GM19099 (cell line): ENCODE measurements around the gene GID4.

Experiments
- POLR2A ChIP-seq: IDR thresholded peaks from 3 replicates; pipeline ENCODE4 v1.6.1; 2011; ENCODE audit warnings: low read depth; ENCODE audit not compliant: insufficient read length; ENCODE audit errors: extremely low read depth

Gene GID4

GRCh38 chr17:18028952-18029540, 10.2 kb upstream of the GID4 start:
- TF ChIP-seq POLR2A, result no peak

DNA sequence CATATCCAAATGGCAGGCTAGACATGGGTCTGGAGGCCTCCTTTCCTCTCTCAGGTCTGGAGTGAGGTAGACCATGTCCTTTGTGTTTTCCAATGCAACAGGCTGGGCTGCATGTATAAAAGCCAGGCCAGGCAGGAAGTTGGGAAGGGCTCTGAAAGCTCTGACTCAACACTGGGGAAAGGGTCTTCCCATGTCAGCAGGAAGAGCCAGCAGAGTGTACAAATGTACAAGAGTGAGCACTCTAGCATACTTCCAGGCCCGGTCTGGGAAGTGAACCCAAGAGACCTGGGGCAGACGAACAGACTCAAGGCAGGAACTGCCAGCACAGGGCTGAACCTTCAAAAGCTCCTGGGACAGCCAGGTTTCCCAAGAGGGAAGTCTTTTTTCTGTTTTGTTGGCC, 7.3 kb upstream of the GID4 start:
- TF ChIP-seq POLR2A, result no peak

DNA sequence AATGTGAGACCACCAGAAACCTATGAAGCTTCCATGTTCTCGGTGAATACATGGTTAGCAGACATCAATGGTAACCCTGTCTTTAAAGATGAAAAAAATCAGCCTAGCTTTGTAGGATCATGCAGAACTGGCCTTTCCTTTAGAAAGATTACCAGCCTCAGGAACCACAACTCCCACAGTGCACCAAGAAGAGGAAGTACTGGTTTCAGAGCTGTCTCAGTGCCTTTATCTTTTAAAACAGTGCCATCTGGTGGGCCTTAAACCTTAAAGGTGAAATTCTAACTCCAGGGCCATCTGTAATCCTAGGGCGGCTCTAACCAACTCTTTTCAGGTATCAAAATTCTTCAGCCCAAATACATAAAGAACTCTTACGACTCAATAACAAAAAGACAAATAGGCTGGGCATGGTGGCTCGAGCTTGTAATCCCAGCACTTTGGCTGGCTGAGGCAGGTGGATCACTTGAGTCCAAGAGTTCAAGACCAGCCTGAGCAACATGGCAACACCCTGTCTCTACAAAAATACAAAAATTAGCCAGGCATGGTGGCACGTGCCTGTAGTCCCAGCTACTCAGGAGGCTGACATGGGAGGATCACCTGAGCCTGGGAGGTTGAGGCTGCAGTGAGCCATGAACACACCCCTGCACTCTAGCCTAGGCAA, 5.6 kb upstream of the GID4 start:
- no peak for TF ChIP-seq POLR2A

DNA sequence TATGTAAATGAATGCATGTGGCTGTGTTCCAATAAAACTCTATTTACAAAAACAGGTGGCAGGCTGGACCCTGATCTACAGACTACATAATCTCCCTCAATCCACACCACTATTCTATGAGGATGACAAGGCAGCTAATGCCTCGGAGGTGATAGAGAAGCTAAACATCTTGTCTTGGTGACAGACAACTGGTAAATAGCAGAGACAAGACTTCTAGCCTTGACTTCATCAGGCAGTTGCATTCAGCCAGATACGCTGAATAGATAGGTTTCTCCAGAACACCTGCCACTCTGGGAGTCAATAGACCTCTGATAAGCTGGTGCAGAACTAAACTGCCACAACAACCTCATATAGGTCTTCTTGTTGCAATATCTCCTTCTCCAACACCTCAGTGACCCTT, 3.5 kb upstream of the GID4 start:
- TF ChIP-seq POLR2A, result no peak

- no peak for TF ChIP-seq POLR2A
These were observed 1.7 kb upstream of the GID4 start for GRCh38 chr17:18037486-18037885.

- no peak for TF ChIP-seq POLR2A
These were observed 908 bp upstream of the GID4 start for GRCh38 chr17:18038149-18038850.

GRCh38 chr17:18039535-18040260, 490 bp downstream of the GID4 start:
- TF ChIP-seq POLR2A, result no peak

- no peak for TF ChIP-seq POLR2A
These were observed 1.2 kb downstream of the GID4 start for GRCh38 chr17:18040261-18040858.

GRCh38 chr17:18041776-18042175, 2.6 kb downstream of the GID4 start:
- no peak for TF ChIP-seq POLR2A

DNA sequence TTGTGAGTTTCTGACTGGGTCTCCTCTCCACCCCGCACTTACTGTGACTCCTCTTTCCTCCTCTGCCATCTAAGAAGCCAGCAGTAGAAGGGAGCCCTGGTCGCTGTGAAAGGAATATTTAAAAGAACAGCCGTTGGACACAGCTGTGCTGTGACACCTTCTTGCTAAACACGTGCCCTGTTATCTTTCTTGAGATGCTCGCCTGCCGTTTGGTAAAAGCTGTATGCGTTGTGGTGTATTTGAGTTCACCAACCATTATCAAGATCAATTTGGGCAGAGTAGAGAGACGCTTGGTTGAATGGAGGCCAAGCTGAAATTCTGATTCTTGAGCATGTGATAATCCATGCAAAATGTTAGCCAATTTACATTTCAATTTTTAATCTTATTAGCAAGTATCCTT, 3.8 kb downstream of the GID4 start:
- TF ChIP-seq POLR2A, result no peak

GRCh38 chr17:18043491-18043890, 4.3 kb downstream of the GID4 start:
- no peak for TF ChIP-seq POLR2A

GRCh38 chr17:18044609-18045008, 5.4 kb downstream of the GID4 start:
- TF ChIP-seq POLR2A, result no peak

- no peak for TF ChIP-seq POLR2A
These were observed 6.6 kb downstream of the GID4 start for GRCh38 chr17:18045691-18046350.

- no peak for TF ChIP-seq POLR2A
These were observed 16.4 kb downstream of the GID4 start for GRCh38 chr17:18055597-18055996.

- TF ChIP-seq POLR2A, result no peak
These were observed 17.0 kb downstream of the GID4 start for GRCh38 chr17:18056214-18056613.
